ENCODE measurements around the gene UNKL. TPM values are rescaled to one million over a fixed set of nuclear protein-coding genes. Genes with fewer than 3 reads are reported as not detected.

Gene UNKL
- total RNA-seq, 1 experiment from 2014 or later: 17.7 TPM

- Histone ChIP-seq H3K27me3 (replicated peaks) (peaks cover 73% of the 10 kb centered on the region), H3K27ac (no peak overlapping the region), H3K9me3 (replicated peaks) (no peaks in the 10 kb centered on the region), H3K4me1 (replicated peaks) (peaks cover 11% of the 10 kb centered on the region), H3K4me3 (no peak overlapping the region), H3K36me3 (no peaks in the 10 kb centered on the region)
- DNase-seq (ENCODE audit: low read depth in 1 of 2, low spot score in 2 of 2): no peak
Observed at GRCh38 chr16:1338855-1339675, 75.4 kb downstream of the UNKL start.

- Histone ChIP-seq H3K36me3 (no peaks in the 10 kb centered on the region), H3K27me3 (replicated peaks) (peaks cover 78% of the 10 kb centered on the region), H3K9me3 (replicated peaks) (peaks cover under 1% of the 10 kb centered on the region; the same call in 1 of the 2 replicates), H3K4me3 (no peak overlapping the region), H3K27ac (no peak overlapping the region), H3K4me1 (replicated peaks) (peaks cover 14% of the 10 kb centered on the region)
- DNase-seq (ENCODE audit: low read depth in 1 of 2, low spot score in 2 of 2): no peak
Observed at GRCh38 chr16:1338119-1338730, 76.3 kb downstream of the UNKL start.

DNA sequence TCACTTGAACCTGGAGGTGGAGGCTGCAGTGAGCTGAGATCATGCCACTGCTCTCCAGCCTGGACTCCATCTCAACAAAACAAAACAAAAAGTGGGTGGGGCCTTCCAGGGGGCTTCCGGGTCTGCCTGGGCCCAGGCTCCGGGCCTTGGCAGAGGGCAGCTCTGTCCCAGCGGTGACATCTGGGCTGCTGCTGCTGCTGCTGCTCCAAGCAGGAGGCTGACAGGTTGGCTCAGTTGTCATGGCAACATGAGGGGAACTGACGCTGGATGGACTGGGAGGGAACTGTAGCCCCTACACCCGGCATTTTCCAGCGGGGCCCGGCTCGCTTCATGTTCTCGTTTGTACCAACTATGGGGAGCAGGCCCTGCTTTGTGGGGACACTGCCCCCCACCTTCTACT, 77.0 kb downstream of the UNKL start:
- peaks cover 82% of the 10 kb centered on the region for H3K27me3 ChIP-seq (replicated peaks)
- H3K27ac ChIP-seq: no peak overlapping the region
- peaks cover 3% of the 10 kb centered on the region; the same call in 1 of the 2 replicates for H3K9me3 ChIP-seq (replicated peaks)
- H3K4me1 ChIP-seq (replicated peaks): peaks cover 12% of the 10 kb centered on the region
- H3K4me3 ChIP-seq: no peak overlapping the region
- no peaks in the 10 kb centered on the region for H3K36me3 ChIP-seq
- DNase-seq (ENCODE audit: low read depth in 1 of 2, low spot score in 2 of 2): no peak

DNA sequence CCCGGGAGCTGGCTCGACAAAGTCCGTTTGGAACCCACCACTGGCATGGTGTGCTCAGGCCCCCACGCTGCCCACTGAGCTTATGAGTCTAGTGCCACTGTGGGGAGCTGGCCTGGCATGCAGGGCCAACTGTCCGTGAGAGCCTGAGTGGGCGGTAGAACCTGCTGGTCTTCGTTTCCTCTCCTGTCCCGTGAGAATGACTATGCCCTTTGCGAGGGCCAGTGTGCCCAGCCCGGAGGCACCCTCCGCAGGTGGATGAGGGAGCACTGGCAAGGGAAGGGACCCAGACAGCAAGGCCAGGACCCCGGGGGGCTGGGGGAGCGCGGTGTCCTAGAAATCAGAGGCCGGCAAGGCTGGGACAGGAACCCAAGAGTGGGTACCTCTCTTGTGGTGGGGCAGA, 77.9 kb downstream of the UNKL start:
- Histone ChIP-seq H3K27ac (no peak overlapping the region), H3K9me3 (replicated peaks) (peaks cover 3% of the 10 kb centered on the region; the same call in 1 of the 2 replicates), H3K36me3 (no peaks in the 10 kb centered on the region), H3K4me3 (no peak overlapping the region), H3K4me1 (replicated peaks) (peaks cover 16% of the 10 kb centered on the region), H3K27me3 (replicated peaks) (peaks cover 82% of the 10 kb centered on the region)
- DNase-seq (ENCODE audit: low read depth in 1 of 2, low spot score in 2 of 2): no peak

GRCh38 chr16:1335996-1336395, 78.5 kb downstream of the UNKL start:
- DNase-seq (ENCODE audit: low read depth in 1 of 2, low spot score in 2 of 2): no peak
- Histone ChIP-seq H3K36me3 (no peaks in the 10 kb centered on the region), H3K4me1 (replicated peaks) (peaks cover 19% of the 10 kb centered on the region), H3K9me3 (replicated peaks) (peaks cover 3% of the 10 kb centered on the region; the same call in 1 of the 2 replicates), H3K27me3 (replicated peaks) (peaks cover 81% of the 10 kb centered on the region), H3K4me3 (no peak overlapping the region), H3K27ac (no peak overlapping the region)

GRCh38 chr16:1335211-1335971, 79.1 kb downstream of the UNKL start:
- peaks cover 78% of the 10 kb centered on the region for H3K27me3 ChIP-seq (replicated peaks)
- H3K4me3 ChIP-seq: no peak overlapping the region
- DNase-seq (ENCODE audit: low read depth in 1 of 2, low spot score in 2 of 2): no peak
- H3K4me1 ChIP-seq (replicated peaks): peaks cover 19% of the 10 kb centered on the region
- H3K36me3 ChIP-seq: no peaks in the 10 kb centered on the region
- H3K27ac ChIP-seq: no peak overlapping the region
- peaks cover 4% of the 10 kb centered on the region for H3K9me3 ChIP-seq (replicated peaks)

DNA sequence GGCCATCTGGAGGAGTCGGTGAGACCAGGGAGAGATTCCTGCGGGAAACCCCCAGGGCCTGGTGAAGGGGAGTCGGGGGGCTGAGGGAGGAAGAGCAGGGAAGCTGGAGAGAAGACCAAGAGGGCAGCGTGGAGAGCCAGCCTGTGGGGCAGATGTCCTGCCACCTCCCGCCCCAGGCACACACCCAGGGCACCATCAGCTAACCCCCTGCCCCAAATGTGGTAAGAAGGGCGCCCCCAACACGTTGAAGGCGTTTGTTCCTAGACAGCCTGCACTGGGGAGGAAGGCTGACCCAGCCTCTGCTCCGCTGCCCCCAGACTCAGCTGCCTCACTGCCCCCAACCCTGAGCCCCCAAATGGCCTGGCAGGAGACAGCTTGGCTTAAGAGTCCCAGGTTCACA, 79.8 kb downstream of the UNKL start:
- Histone ChIP-seq H3K9me3 (replicated peaks) (peaks cover 8% of the 10 kb centered on the region), H3K4me1 (replicated peaks) (peaks cover 19% of the 10 kb centered on the region), H3K4me3 (no peak overlapping the region), H3K27me3 (replicated peaks) (peaks cover 78% of the 10 kb centered on the region), H3K27ac (no peak overlapping the region), H3K36me3 (no peaks in the 10 kb centered on the region)
- no peak for DNase-seq (ENCODE audit: low read depth in 1 of 2, low spot score in 2 of 2)

- H3K27me3 ChIP-seq (replicated peaks): peaks cover 76% of the 10 kb centered on the region
- H3K9me3 ChIP-seq (replicated peaks): peaks cover 8% of the 10 kb centered on the region
- no peaks in the 10 kb centered on the region for H3K36me3 ChIP-seq
- H3K4me1 ChIP-seq (replicated peaks): peaks cover 19% of the 10 kb centered on the region
- no peak for DNase-seq (ENCODE audit: low read depth in 1 of 2, low spot score in 2 of 2)
- no peak overlapping the region for H3K4me3 ChIP-seq
- H3K27ac ChIP-seq: no peak overlapping the region
Observed at GRCh38 chr16:1333854-1334700, 80.4 kb downstream of the UNKL start.

DNA sequence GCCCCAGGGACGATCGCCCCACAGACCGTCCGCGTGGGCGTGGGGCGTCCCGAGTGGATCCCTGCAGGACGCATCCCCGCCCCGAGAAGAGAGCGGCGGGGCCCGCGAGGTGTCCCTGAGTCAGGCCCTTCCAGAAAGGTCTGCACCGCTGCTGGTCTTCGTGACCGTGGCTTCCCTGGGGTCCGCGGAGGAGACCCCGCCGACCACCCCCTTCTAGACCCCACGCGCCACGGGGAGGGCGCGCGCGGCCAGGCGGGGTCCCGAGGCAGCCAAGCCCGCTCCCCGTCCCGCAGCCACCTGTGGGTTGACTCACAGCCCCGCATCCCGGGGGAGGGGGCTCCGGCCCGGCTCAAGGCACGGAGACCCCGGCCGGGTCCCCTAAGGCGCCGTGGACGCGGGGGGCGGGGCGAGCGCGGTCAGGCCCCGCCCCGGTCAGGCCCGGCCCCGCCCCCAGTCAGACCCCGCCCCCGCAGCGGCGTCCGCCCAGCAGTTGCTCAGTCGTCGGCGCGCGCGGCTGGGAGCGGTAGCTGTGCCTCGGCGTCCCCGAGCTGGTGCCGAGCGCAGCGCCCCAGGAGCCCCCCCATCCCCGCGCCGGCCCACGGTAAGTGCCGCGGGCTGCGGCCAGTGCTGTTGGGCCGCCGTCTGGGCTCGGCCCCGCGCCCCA, 81.2 kb downstream of the UNKL start, which contains the start of gene BAIAP3:
Gene BAIAP3, plus strand, starts transcription at position 497 of the 664 bp plus-strand sequence. CDS start 4,905 bp downstream, outside the sequence.
- Histone ChIP-seq H3K9me3 (replicated peaks) (peaks cover 8% of the 10 kb centered on the region), H3K27ac (no peak within 1 kb of the TSS), H3K4me3 (no peak within 1 kb of the TSS), H3K4me1 (replicated peaks) (peaks cover 19% of the 10 kb centered on the region), H3K27me3 (replicated peaks) (peaks cover 69% of the 10 kb centered on the region), H3K36me3 (no peaks in the 10 kb centered on the region)
- DNase-seq (ENCODE audit: low read depth in 1 of 2, low spot score in 2 of 2): no peak

- peaks cover 8% of the 10 kb centered on the region for H3K9me3 ChIP-seq (replicated peaks)
- H3K4me1 ChIP-seq (replicated peaks): peaks cover 19% of the 10 kb centered on the region
- H3K27ac ChIP-seq: no peak overlapping the region
- H3K36me3 ChIP-seq: no peaks in the 10 kb centered on the region
- H3K4me3 ChIP-seq: no peak overlapping the region
- DNase-seq (ENCODE audit: low read depth in 1 of 2, low spot score in 2 of 2): no peak
- peaks cover 65% of the 10 kb centered on the region for H3K27me3 ChIP-seq (replicated peaks)
Observed at GRCh38 chr16:1332618-1333148, 81.8 kb downstream of the UNKL start.

DNA sequence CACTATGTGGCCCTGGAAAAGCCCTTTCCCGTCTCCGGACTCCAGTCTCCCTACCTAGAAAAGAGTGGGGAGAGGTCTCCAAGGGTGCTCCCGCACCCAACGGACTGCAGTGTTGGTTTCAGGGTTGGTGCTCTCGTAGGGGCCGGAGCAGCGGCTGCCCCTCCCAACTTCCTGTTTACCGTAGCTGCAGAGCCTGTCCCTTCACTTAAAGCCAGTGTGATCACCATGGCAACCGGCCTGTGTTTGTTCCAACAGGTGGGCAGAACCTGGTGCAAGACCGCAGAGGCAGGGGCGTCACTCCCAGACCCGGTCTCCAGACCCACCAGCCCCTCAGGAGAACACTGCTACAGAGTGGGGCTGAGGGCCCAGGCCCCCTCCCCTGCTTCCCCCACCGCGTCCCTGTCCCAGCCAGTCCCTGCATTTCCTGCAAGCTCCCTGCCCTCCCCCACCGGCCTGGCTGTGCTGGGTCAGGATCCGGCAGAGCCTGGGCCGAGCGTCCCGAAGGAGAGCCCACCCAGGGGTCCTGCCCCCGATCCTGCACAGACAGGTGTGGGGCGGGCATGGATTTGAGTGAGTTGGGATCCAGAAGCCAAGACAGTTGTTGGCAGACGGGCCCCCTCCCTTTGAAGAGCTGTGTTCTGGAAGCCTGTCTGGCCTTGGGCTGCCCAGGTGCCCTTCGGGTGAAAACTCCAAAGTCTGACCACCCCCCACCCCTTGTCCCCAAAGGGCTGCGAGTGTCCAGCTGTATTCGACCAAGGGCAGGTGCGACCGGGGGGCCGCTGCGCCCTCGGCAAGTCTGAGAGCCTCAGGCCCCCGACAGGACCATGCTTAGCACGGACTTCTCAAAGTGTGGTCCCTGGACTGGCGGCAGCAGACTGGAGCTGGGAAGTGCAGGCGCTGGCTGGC, 82.5 kb downstream of the UNKL start:
- Histone ChIP-seq H3K36me3 (no peaks in the 10 kb centered on the region), H3K4me1 (replicated peaks) (peaks cover 19% of the 10 kb centered on the region), H3K4me3 (no peak overlapping the region), H3K27ac (no peak overlapping the region), H3K27me3 (replicated peaks) (peaks cover 58% of the 10 kb centered on the region), H3K9me3 (replicated peaks) (peaks cover 8% of the 10 kb centered on the region)
- no peak for DNase-seq (ENCODE audit: low read depth in 1 of 2, low spot score in 2 of 2)
